ENCODE measurements around the gene ACHE.

DNA sequence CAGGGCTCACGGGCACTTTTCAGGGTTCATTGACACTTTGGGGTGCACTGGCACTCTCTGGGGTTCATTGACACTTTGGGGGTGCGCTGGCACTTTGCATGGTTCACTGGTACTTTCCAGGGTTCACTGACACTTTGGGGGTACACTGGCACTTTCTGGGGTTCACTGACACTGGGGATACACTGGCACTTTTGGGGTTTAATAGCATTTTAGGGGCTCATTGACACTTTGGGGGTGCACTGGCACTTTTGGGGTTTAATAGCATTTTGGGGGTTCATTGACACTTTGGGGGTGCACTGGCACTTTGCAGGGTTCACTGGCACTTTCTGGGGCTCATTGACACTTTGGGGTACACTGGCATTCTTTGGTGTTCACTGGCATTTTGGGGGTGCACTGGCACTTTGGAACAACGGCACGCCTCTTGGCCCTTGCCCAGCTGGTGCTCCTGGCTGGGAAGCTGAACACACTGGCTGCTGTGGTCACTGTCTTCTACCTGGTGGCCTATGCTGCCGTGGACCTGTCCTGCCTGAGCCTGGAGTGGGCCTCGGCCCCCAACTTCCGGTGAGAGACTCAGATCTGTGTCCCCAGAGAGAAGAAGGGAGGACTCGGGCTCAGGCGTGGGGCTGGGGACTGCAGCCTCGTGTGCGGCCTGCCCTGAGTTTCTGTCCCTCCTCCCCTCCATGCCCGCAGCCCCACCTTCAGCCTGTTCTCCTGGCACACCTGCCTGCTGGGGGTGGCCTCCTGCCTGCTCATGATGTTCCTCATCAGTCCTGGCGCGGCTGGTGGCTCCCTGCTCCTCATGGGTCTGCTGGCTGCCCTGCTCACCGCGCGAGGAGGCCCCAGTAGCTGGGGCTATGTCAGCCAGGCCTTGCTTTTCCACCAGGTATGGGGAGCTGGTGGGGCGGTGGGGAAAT, 34.7 kb downstream of the ACHE start:
- TF ChIP-seq POLR2A (IDR thresholded peaks at IDR 0.05; ENCODE audit: low read length) (no peak), GATA1 (IDR thresholded peaks at IDR 0.05; ENCODE audit: low read depth, low read length) (no peak)

Data from erythroblast (primary cell).